Keratinocyte (primary cell): ENCODE measurements around the gene ESR2. TPM values are rescaled to one million over a fixed set of nuclear protein-coding genes. Genes with fewer than 3 reads are reported as not detected.

Experiments
- DNase-seq: peaks from one replicate; pipeline ENCODE4 v3.0.0-alpha.2; 2011; ENCODE audit warnings: low read depth, missing footprints, low spot score
- FAIRE-seq: peaks from 2 replicates; lab custom pipeline; 2011; peaks lifted over from hg19 to GRCh38; lab: Jason Lieb, UNC
- H2AFZ ChIP-seq: 2 replicates; pipeline ENCODE4 v1.6.0; 2012; ENCODE audit warnings: low read length, control low read depth, inconsistent platforms; ENCODE audit not compliant: control insufficient read depth
- H3K27ac ChIP-seq: 2 replicates; pipeline ENCODE4 v1.5.1; 2011; ENCODE audit warnings: low read length; ENCODE audit not compliant: control insufficient read depth, insufficient read depth
- H3K27me3 ChIP-seq: 3 replicates; pipeline ENCODE4 v1.6.0; 2011; ENCODE audit warnings: low read length; ENCODE audit not compliant: control insufficient read depth, insufficient read depth; ENCODE audit errors: extremely low read depth
- H3K36me3 ChIP-seq, 2 experiments: 2 replicates in 1 of 2; 3 replicates in 1 of 2; pipeline ENCODE4 v1.5.1; 2011; ENCODE audit warnings: low read length in 2 of 2, mild to moderate bottlenecking in 1 of 2; ENCODE audit not compliant: control insufficient read depth in 2 of 2, insufficient read depth in 2 of 2; ENCODE audit errors: extremely low read depth in 1 of 2
- H3K4me1 ChIP-seq: 3 replicates; pipeline ENCODE4 v1.5.1; 2011; ENCODE audit warnings: low read length; ENCODE audit not compliant: control insufficient read depth, insufficient read depth; ENCODE audit errors: extremely low read depth
- H3K4me2 ChIP-seq: 3 replicates; pipeline ENCODE4 v1.6.0; 2011; ENCODE audit warnings: low read depth, low read length; ENCODE audit not compliant: control insufficient read depth, insufficient read depth; ENCODE audit errors: extremely low read depth
- H3K4me3 ChIP-seq, 3 experiments: fragments of 200-600 bp in 1 of 3; sonication (generic) in 1 of 3; 2 replicates in 2 of 3; 3 replicates in 1 of 3; pipeline ENCODE4 v1.5.1; 2011 to 2016; ENCODE audit warnings: low read length in 3 of 3, mild to moderate bottlenecking in 3 of 3, control low read depth in 2 of 3, inconsistent platforms in 1 of 3, low read depth in 1 of 3, mixed read lengths in 1 of 3, mixed run types in 1 of 3, moderate library complexity in 1 of 3; ENCODE audit not compliant: control insufficient read depth in 2 of 3, insufficient read depth in 2 of 3; ENCODE audit errors: extremely low read depth in 1 of 3
- H3K79me2 ChIP-seq: 2 replicates; pipeline ENCODE4 v1.6.0; 2012; ENCODE audit warnings: low read length; ENCODE audit not compliant: control insufficient read depth, insufficient read depth
- H3K9ac ChIP-seq: 3 replicates; pipeline ENCODE4 v1.6.0; 2011; ENCODE audit warnings: low read length; ENCODE audit not compliant: control insufficient read depth, insufficient read depth; ENCODE audit errors: extremely low read depth
- H3K9me1 ChIP-seq: 3 replicates; pipeline ENCODE4 v1.6.0; 2011; ENCODE audit warnings: low read length; ENCODE audit not compliant: control insufficient read depth, insufficient read depth; ENCODE audit errors: extremely low read depth
- H3K9me3 ChIP-seq: 2 replicates; pipeline ENCODE4 v1.5.1; 2012; ENCODE audit warnings: low read depth, low read length; ENCODE audit not compliant: control insufficient read depth
- H4K20me1 ChIP-seq: 3 replicates; pipeline ENCODE4 v1.6.0; 2011; ENCODE audit warnings: low read length; ENCODE audit not compliant: control insufficient read depth, insufficient read depth; ENCODE audit errors: extremely low read depth
- EZH2 ChIP-seq: IDR thresholded peaks from one replicate; pipeline ENCODE4 v1.6.1; 2012; ENCODE audit warnings: inconsistent platforms, mild to moderate bottlenecking, low read length, moderate library complexity
- dilution Hi-C: fragments of 300-500 bp; cut with MboI; formaldehyde crosslinking; loops from one replicate; pipeline ENCODE4 v1.7.0; 2020; ENCODE audit warnings: low sequenced_read_pairs; ENCODE audit not compliant: extremely low pct_ligation_motif_present
- polyA plus RNA-seq, 5 experiments: library from polyadenylated mRNA; depleted of rRNA in 3 of 5; stranded (reverse) in 3 of 5; stranded (forward) in 1 of 5; unstranded in 1 of 5; fragments of >200 nt; gene quantifications; 1 replicate in 1 of 5; 2 replicates in 3 of 5; 3 replicates in 1 of 5; pipeline versions ENCODE4 v1.2.1 to v1.2.3, GENCODE V29; 2011 to 2012; ENCODE audit warnings: missing spikeins in 2 of 5, low read depth in 1 of 5, low replicate concordance in 1 of 5
- TF ChIP-seq, protein P1 (sequence below), 3 experiments: IDR thresholded peaks in 1 of 3; conservative IDR thresholded peaks in 1 of 3; optimal IDR thresholded peaks in 1 of 3; 2 replicates in 2 of 3; 3 replicates in 1 of 3; pipeline versions ENCODE3 to v1.5.1; 2011; ENCODE audit warnings: low read length in 3 of 3, mild to moderate bottlenecking in 3 of 3, moderate library complexity in 2 of 3, control low read depth in 1 of 3, inconsistent platforms in 1 of 3; ENCODE audit not compliant: insufficient read depth in 2 of 3; ENCODE audit errors: extremely low read depth in 1 of 3

The ESR2 gene
- polyA plus RNA-seq, 1 donor (not counting 4 experiments of a cell fraction or from before 2014, with no cell fraction given), result 0.03 TPM

- Histone ChIP-seq H3K36me3 (peaks cover 2 to 11% of the 10 kb centered on the region in 2 experiments), H3K9me3 (no peaks in the 10 kb centered on the region), H3K79me2 (no peaks in the 10 kb centered on the region), H3K9me1 (no peaks in the 10 kb centered on the region), H4K20me1 (no peaks in the 10 kb centered on the region), H3K4me2 (no peak overlapping the region), H2AFZ (no peak overlapping the region), H3K9ac (no peak overlapping the region), H3K27ac (no peak overlapping the region), H3K4me1 (no peaks in the 10 kb centered on the region), H3K27me3 (no peaks in the 10 kb centered on the region), H3K4me3 (no peak overlapping the region)
- no peak for FAIRE-seq
- TF ChIP-seq, protein P1, sequence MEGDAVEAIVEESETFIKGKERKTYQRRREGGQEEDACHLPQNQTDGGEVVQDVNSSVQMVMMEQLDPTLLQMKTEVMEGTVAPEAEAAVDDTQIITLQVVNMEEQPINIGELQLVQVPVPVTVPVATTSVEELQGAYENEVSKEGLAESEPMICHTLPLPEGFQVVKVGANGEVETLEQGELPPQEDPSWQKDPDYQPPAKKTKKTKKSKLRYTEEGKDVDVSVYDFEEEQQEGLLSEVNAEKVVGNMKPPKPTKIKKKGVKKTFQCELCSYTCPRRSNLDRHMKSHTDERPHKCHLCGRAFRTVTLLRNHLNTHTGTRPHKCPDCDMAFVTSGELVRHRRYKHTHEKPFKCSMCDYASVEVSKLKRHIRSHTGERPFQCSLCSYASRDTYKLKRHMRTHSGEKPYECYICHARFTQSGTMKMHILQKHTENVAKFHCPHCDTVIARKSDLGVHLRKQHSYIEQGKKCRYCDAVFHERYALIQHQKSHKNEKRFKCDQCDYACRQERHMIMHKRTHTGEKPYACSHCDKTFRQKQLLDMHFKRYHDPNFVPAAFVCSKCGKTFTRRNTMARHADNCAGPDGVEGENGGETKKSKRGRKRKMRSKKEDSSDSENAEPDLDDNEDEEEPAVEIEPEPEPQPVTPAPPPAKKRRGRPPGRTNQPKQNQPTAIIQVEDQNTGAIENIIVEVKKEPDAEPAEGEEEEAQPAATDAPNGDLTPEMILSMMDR (optimal IDR thresholded peaks at IDR 0.05 in 1 of 3, IDR thresholded peaks at IDR 0.05 in 1 of 3, conservative IDR thresholded peaks at IDR 0.05 in 1 of 3; ENCODE audit: extremely low read depth in 1 of 3, insufficient read depth in 2 of 3, low read length in 3 of 3), result no peak
- no peak for TF ChIP-seq EZH2
- DNase-seq, result no peak
- dilution Hi-C loops, result no loop called here
Observed at GRCh38 chr14:64082837-64083236, 211.3 kb downstream of the ESR2 start.

DNA sequence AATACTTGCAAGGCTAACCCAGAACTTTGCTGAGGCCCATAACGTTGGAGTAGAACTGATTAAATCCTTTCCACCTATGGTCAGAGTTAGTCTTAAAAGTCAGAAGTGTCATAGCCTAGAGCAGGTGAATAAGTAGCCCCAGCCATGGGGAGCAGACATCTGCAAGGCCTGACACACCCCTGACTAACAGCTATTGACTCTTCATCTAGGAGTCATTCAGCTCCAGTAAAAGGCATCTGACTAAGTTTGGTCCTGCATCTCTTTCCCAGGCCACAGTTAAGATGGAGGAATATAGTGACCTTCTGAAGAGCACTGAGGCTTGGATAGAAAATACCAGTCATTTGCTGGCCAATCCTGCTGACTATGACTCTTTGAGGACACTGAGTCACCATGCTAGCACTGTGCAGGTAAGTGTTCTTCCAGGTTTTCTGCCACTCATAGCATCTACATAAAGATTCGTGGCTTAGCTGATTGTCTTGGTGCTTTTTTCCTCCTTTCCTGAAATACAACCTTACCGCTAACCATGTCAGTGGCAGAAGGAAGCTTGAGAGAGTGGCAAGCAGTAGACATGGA lies 212.9 kb downstream of the ESR2 start:
- H3K27me3 ChIP-seq, result no peaks in the 10 kb centered on the region
- H3K9me1 ChIP-seq, result no peaks in the 10 kb centered on the region
- H3K4me1 ChIP-seq, result no peaks in the 10 kb centered on the region
- FAIRE-seq (no peak), DNase-seq (no peak)
- no peak overlapping the region for H3K4me3 ChIP-seq
- H4K20me1 ChIP-seq, result no peaks in the 10 kb centered on the region
- TF ChIP-seq EZH2, result no peak
- TF ChIP-seq, protein P1 (optimal IDR thresholded peaks at IDR 0.05 in 1 of 3, IDR thresholded peaks at IDR 0.05 in 1 of 3, conservative IDR thresholded peaks at IDR 0.05 in 1 of 3; ENCODE audit: extremely low read depth in 1 of 3, insufficient read depth in 2 of 3, low read length in 3 of 3), result no peak
- H2AFZ ChIP-seq, result no peak overlapping the region
- peaks cover 2 to 11% of the 10 kb centered on the region in 2 experiments for H3K36me3 ChIP-seq
- no peaks in the 10 kb centered on the region for H3K79me2 ChIP-seq
- H3K4me2 ChIP-seq, result no peak overlapping the region
- no peaks in the 10 kb centered on the region for H3K9me3 ChIP-seq
- no peak overlapping the region for H3K27ac ChIP-seq
- no peak overlapping the region for H3K9ac ChIP-seq
- dilution Hi-C loops, result no loop called here
